Middle frontal gyrus (tissue), 1 donor: Measurements from ENCODE around the gene DOCK1.

Source experiments
- DNase-seq: peaks from one replicate; pipeline ENCODE4 v3.0.0-alpha.2; 2015; ENCODE audit warnings: low spot score; ENCODE audit errors: extremely low spot score

Gene DOCK1

GRCh38 chr10:127452568-127452967 lies 547.3 kb downstream of the DOCK1 start:
- no peak for DNase-seq

GRCh38 chr10:127453706-127454105 lies 548.5 kb downstream of the DOCK1 start:
- no peak for DNase-seq

- DNase-seq: no peak
These were observed 550.9 kb downstream of the DOCK1 start for GRCh38 chr10:127456122-127456521.

GRCh38 chr10:127458016-127458810 lies 553.0 kb downstream of the DOCK1 start:
- no peak for DNase-seq

GRCh38 chr10:127458829-127459228 lies 553.6 kb downstream of the DOCK1 start:
- no peak for DNase-seq

- DNase-seq: no peak
These were observed 554.7 kb downstream of the DOCK1 start for GRCh38 chr10:127459918-127460317.

- no peak for DNase-seq
These were observed 557.5 kb downstream of the DOCK1 start for GRCh38 chr10:127462643-127463295.

GRCh38 chr10:127463548-127463947 lies 558.3 kb downstream of the DOCK1 start:
- DNase-seq: no peak

- no peak for DNase-seq
These were observed 559.3 kb downstream of the DOCK1 start for GRCh38 chr10:127464561-127464960.

- no peak for DNase-seq
These were observed 562.6 kb downstream of the DOCK1 start for GRCh38 chr10:127467811-127468210.

- DNase-seq: no peak
These were observed 563.4 kb downstream of the DOCK1 start for GRCh38 chr10:127468632-127469031.

- DNase-seq: no peak
These were observed 565.7 kb downstream of the DOCK1 start for GRCh38 chr10:127470911-127471310.

GRCh38 chr10:127472976-127473375 lies 567.7 kb downstream of the DOCK1 start:
- DNase-seq: no peak

GRCh38 chr10:127474501-127474900 lies 569.3 kb downstream of the DOCK1 start:
- DNase-seq: no peak

- no peak for DNase-seq
These were observed 580.1 kb downstream of the DOCK1 start for GRCh38 chr10:127485153-127485857.

- no peak for DNase-seq
These were observed 581.1 kb downstream of the DOCK1 start for GRCh38 chr10:127486355-127486754.

GRCh38 chr10:127492607-127493250 lies 587.5 kb downstream of the DOCK1 start:
- no peak for DNase-seq

- DNase-seq: no peak
These were observed 590.8 kb downstream of the DOCK1 start for GRCh38 chr10:127496035-127496434.

- no peak for DNase-seq
These were observed 592.5 kb downstream of the DOCK1 start for GRCh38 chr10:127497685-127498084.

GRCh38 chr10:127498087-127498486 lies 592.9 kb downstream of the DOCK1 start:
- DNase-seq: no peak

GRCh38 chr10:127500127-127500526 lies 594.9 kb downstream of the DOCK1 start:
- no peak for DNase-seq
